Vagina (tissue), 2 donors: ENCODE results near the gene ELK4. TPM values are rescaled to one million over a fixed set of nuclear protein-coding genes. Genes with fewer than 3 reads are reported as not detected.

Source experiments
- DNase-seq, 2 donors: peaks; one replicate each; pipeline ENCODE4 v3.0.0-alpha.2; 2017; ENCODE audit errors: extremely low spot score in 2 of 2
- H3K27ac ChIP-seq: fragments of 200-600 bp; sonication (generic); one replicate; pipeline ENCODE4 v1.5.1; 2019
- H3K27me3 ChIP-seq: fragments of 200-600 bp; sonication (generic); one replicate; pipeline ENCODE4 v1.5.1; 2019
- H3K36me3 ChIP-seq, 2 donors: fragments of 200-600 bp; sonication (generic); one replicate each; pipeline ENCODE4 v1.5.1; 2017 to 2019
- H3K4me1 ChIP-seq: fragments of 200-600 bp; sonication (generic); one replicate; pipeline ENCODE4 v1.5.1; 2019
- H3K4me3 ChIP-seq, 2 donors: fragments of 200-600 bp; sonication (generic); 1 replicate in 1 of 2; 2 replicates in 1 of 2; pipeline ENCODE4 v1.5.1; 2016 to 2019
- H3K9me3 ChIP-seq: fragments of 200-600 bp; sonication (generic); one replicate; pipeline ENCODE4 v1.5.1; 2019
- CTCF ChIP-seq, 3 experiments: fragments of 450-650 bp in 2 of 3; fragments of 200-600 bp in 1 of 3; sonication (generic) in 1 of 3; IDR thresholded peaks; one replicate each; pipeline ENCODE4 v1.5.1; 2017 to 2019; ENCODE audit warnings: antibody characterized with exemption in 3 of 3, mild to moderate bottlenecking in 2 of 3, moderate library complexity in 2 of 3
- POLR2A ChIP-seq, 2 donors: fragments of 450-650 bp; IDR thresholded peaks; one replicate each; pipeline ENCODE4 v1.6.1; 2017; ENCODE audit warnings: antibody characterized with exemption in 2 of 2, mild to moderate bottlenecking in 2 of 2, moderate library complexity in 2 of 2
- POLR2AphosphoS5 ChIP-seq, 2 donors: sonication (generic); formaldehyde crosslinking; IDR thresholded peaks; one replicate each; pipeline ENCODE4 v1.9.0; 2017; ENCODE audit warnings: antibody characterized with exemption in 2 of 2, mild to moderate bottlenecking in 2 of 2, low read depth in 1 of 2; ENCODE audit not compliant: insufficient read depth in 1 of 2
- intact Hi-C: fragments of 100-400 bp; cut with DNase I; formaldehyde crosslinking; loops from one replicate; pipeline ENCODE4 v1.15.1; 2023
- total RNA-seq: library from RNA; depleted of rRNA; stranded (reverse); fragments of >200 nt; gene quantifications from one replicate; pipeline ENCODE4 v1.2.3, GENCODE V29; 2016

Gene ELK4
- total RNA-seq, 1 donor from 2014 or later = 24.1 TPM

GRCh38 chr1:205593967-205594366 is 37.8 kb downstream of the ELK4 start:
- Histone ChIP-seq H3K27ac (no peak overlapping the region), H3K27me3 (no peaks in the 10 kb centered on the region), H3K9me3 (no peaks in the 10 kb centered on the region), H3K4me3 (no peak overlapping the region), H3K36me3 (no peaks in the 10 kb centered on the region), H3K4me1 (peaks cover 20% of the 10 kb centered on the region)
- no peak for DNase-seq
- intact Hi-C loops = loop anchor here (5.0 kb wide), 1 partner anchor 63 kb away; no protein-coding TSS in a partner anchor
- TF ChIP-seq POLR2A (IDR thresholded peaks at IDR 0.05) = no peak
- no peak for TF ChIP-seq POLR2AphosphoS5 (IDR thresholded peaks at IDR 0.05; ENCODE audit: insufficient read depth in 1 of 2, low read depth in 1 of 2)
- no peak for TF ChIP-seq CTCF (IDR thresholded peaks at IDR 0.05)

GRCh38 chr1:205593532-205593931 is 38.3 kb downstream of the ELK4 start:
- H3K27ac ChIP-seq = no peak overlapping the region
- intact Hi-C loops = loop anchor here (5.0 kb wide), 1 partner anchor 64 kb away; no protein-coding TSS in a partner anchor

GRCh38 chr1:205592443-205593003 is 39.3 kb downstream of the ELK4 start:
- TF ChIP-seq CTCF (IDR thresholded peaks at IDR 0.05) = no peak
- no peak for TF ChIP-seq POLR2AphosphoS5 (IDR thresholded peaks at IDR 0.05; ENCODE audit: insufficient read depth in 1 of 2, low read depth in 1 of 2)
- TF ChIP-seq POLR2A (IDR thresholded peaks at IDR 0.05) = no peak
- Histone ChIP-seq H3K36me3 (no peaks in the 10 kb centered on the region), H3K4me3 (peak overlapping the region; percentile 26 to 43), H3K27ac (peak overlapping the region; percentile 59), H3K27me3 (no peaks in the 10 kb centered on the region), H3K4me1 (peaks cover 14% of the 10 kb centered on the region), H3K9me3 (no peaks in the 10 kb centered on the region)
- intact Hi-C loops = loop anchor here (5.0 kb wide), 1 partner anchor 65 kb away; no protein-coding TSS in a partner anchor
- DNase-seq = peak in 1 of 2 donors; percentile 69

More at GRCh38 chr1:205593532-205593931, 38.3 kb downstream of the ELK4 start:
- no peak for TF ChIP-seq POLR2A (IDR thresholded peaks at IDR 0.05)
- no peak for TF ChIP-seq POLR2AphosphoS5 (IDR thresholded peaks at IDR 0.05; ENCODE audit: insufficient read depth in 1 of 2, low read depth in 1 of 2)
- TF ChIP-seq CTCF (IDR thresholded peaks at IDR 0.05) = no peak
- H3K36me3 ChIP-seq = no peaks in the 10 kb centered on the region
- peaks cover 15% of the 10 kb centered on the region for H3K4me1 ChIP-seq
- no peaks in the 10 kb centered on the region for H3K9me3 ChIP-seq
- no peaks in the 10 kb centered on the region for H3K27me3 ChIP-seq
- DNase-seq = no peak
- no peak overlapping the region for H3K4me3 ChIP-seq

GRCh38 chr1:205591522-205592351 is 40.1 kb downstream of the ELK4 start:
- no peaks in the 10 kb centered on the region for H3K36me3 ChIP-seq
- peak overlapping the region; percentile 26 to 43 for H3K4me3 ChIP-seq
- H3K27ac ChIP-seq = peak overlapping the region; percentile 59
- peaks cover 14% of the 10 kb centered on the region for H3K4me1 ChIP-seq
- TF ChIP-seq POLR2AphosphoS5 (IDR thresholded peaks at IDR 0.05; ENCODE audit: insufficient read depth in 1 of 2, low read depth in 1 of 2) (peak; percentile 67 to 85), CTCF (IDR thresholded peaks at IDR 0.05) (peak; percentile 99), POLR2A (IDR thresholded peaks at IDR 0.05) (no peak)
- no peaks in the 10 kb centered on the region for H3K27me3 ChIP-seq
- no peaks in the 10 kb centered on the region for H3K9me3 ChIP-seq
- intact Hi-C loops = loop anchor here (5.0 kb wide), 1 partner anchor 66 kb away; no protein-coding TSS in a partner anchor
- DNase-seq = peak; percentile 92 to 96
